GM23338 (cell line): Measurements from ENCODE around the gene PKD1L1.

ENCODE experiments used
- CREB1 ChIP-seq: fragments of 250-450 bp; sonication (Bioruptor Pico); IDR thresholded peaks from 2 replicates; pipeline ENCODE4 v1.5.0; 2020; ENCODE audit warnings: low read depth, mild to moderate bottlenecking, moderate library complexity
- EZH2 ChIP-seq: fragments of 200-600 bp; sonication (generic); IDR thresholded peaks from one replicate; pipeline ENCODE4 v1.8.0; 2017; ENCODE audit warnings: antibody characterized with exemption, mild to moderate bottlenecking, low read depth; ENCODE audit not compliant: unreplicated experiment
- EZH2phosphoT487 ChIP-seq: fragments of 200-600 bp; sonication (generic); IDR thresholded peaks from one replicate; pipeline ENCODE4 v1.8.1; 2018; ENCODE audit warnings: antibody characterized with exemption; ENCODE audit not compliant: unreplicated experiment
- JUNB ChIP-seq: IDR thresholded peaks from one replicate; pipeline ENCODE4 v1.6.1; 2016; ENCODE audit warnings: antibody characterized with exemption; ENCODE audit not compliant: unreplicated experiment
- NANOG ChIP-seq: IDR thresholded peaks from 2 replicates; pipeline ENCODE4 v1.6.1; 2016; ENCODE audit warnings: antibody characterized with exemption, borderline replicate concordance
- POLR2AphosphoS5 ChIP-seq: IDR thresholded peaks from 2 replicates; pipeline ENCODE4 v1.6.1; 2016; ENCODE audit warnings: antibody characterized with exemption, low read depth
- ZNF331 ChIP-seq: fragments of 250-450 bp; sonication (Bioruptor Pico); IDR thresholded peaks from 2 replicates; pipeline ENCODE4 v1.5.0; 2020; ENCODE audit warnings: low read depth, mild to moderate bottlenecking, moderate library complexity
- TF ChIP-seq, protein P1 (sequence below), 2 experiments: fragments of 200-600 bp in 1 of 2; sonication (generic) in 1 of 2; conservative IDR thresholded peaks; 2 replicates each; pipeline versions ENCODE4 v1.5.1 to v1.6.1; 2016 to 2017; ENCODE audit warnings: antibody characterized with exemption in 2 of 2, low read depth in 2 of 2, mild to moderate bottlenecking in 2 of 2, moderate library complexity in 1 of 2
- TF ChIP-seq, protein P2 (sequence below): IDR thresholded peaks from 2 replicates; pipeline ENCODE4 v1.6.1; 2016; ENCODE audit warnings: antibody characterized with exemption
- TF ChIP-seq, protein P3 (sequence below): IDR thresholded peaks from one replicate; pipeline ENCODE4 v1.6.1; 2018; ENCODE audit warnings: antibody characterized with exemption; ENCODE audit not compliant: unreplicated experiment

DNA sequence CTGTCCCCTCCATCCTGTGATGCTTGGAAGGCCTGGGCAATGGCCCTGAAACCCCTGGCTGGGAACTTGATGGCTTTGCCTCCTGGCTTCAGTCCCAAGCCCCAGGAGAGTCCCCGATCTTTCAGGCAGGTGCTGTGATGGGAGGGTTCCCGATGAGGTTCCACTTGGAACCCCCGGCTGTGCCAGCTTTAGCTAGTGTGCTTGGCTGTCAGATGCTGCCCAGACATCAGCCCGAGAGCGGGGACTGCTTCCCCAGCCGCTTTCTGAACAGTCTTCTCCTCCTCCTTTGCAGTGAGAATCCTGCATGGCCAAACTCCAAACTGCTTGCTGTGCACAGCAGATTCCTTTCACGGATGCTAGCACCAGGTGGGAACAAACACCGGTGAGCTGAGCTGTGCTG, 58.1 kb downstream of the PKD1L1 start:
- TF ChIP-seq, protein P1, sequence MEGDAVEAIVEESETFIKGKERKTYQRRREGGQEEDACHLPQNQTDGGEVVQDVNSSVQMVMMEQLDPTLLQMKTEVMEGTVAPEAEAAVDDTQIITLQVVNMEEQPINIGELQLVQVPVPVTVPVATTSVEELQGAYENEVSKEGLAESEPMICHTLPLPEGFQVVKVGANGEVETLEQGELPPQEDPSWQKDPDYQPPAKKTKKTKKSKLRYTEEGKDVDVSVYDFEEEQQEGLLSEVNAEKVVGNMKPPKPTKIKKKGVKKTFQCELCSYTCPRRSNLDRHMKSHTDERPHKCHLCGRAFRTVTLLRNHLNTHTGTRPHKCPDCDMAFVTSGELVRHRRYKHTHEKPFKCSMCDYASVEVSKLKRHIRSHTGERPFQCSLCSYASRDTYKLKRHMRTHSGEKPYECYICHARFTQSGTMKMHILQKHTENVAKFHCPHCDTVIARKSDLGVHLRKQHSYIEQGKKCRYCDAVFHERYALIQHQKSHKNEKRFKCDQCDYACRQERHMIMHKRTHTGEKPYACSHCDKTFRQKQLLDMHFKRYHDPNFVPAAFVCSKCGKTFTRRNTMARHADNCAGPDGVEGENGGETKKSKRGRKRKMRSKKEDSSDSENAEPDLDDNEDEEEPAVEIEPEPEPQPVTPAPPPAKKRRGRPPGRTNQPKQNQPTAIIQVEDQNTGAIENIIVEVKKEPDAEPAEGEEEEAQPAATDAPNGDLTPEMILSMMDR (conservative IDR thresholded peaks at IDR 0.05; ENCODE audit: low read depth in 2 of 2) = no peak
- TF ChIP-seq, protein P2, sequence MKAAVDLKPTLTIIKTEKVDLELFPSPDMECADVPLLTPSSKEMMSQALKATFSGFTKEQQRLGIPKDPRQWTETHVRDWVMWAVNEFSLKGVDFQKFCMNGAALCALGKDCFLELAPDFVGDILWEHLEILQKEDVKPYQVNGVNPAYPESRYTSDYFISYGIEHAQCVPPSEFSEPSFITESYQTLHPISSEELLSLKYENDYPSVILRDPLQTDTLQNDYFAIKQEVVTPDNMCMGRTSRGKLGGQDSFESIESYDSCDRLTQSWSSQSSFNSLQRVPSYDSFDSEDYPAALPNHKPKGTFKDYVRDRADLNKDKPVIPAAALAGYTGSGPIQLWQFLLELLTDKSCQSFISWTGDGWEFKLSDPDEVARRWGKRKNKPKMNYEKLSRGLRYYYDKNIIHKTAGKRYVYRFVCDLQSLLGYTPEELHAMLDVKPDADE = no peak
- TF ChIP-seq EZH2phosphoT487 (no peak), ZNF331 (no peak), POLR2AphosphoS5 (no peak), CREB1 (CRISPR knock-in tag) (no peak), NANOG (no peak), EZH2 (no peak), JUNB (no peak)
- TF ChIP-seq, protein P3, sequence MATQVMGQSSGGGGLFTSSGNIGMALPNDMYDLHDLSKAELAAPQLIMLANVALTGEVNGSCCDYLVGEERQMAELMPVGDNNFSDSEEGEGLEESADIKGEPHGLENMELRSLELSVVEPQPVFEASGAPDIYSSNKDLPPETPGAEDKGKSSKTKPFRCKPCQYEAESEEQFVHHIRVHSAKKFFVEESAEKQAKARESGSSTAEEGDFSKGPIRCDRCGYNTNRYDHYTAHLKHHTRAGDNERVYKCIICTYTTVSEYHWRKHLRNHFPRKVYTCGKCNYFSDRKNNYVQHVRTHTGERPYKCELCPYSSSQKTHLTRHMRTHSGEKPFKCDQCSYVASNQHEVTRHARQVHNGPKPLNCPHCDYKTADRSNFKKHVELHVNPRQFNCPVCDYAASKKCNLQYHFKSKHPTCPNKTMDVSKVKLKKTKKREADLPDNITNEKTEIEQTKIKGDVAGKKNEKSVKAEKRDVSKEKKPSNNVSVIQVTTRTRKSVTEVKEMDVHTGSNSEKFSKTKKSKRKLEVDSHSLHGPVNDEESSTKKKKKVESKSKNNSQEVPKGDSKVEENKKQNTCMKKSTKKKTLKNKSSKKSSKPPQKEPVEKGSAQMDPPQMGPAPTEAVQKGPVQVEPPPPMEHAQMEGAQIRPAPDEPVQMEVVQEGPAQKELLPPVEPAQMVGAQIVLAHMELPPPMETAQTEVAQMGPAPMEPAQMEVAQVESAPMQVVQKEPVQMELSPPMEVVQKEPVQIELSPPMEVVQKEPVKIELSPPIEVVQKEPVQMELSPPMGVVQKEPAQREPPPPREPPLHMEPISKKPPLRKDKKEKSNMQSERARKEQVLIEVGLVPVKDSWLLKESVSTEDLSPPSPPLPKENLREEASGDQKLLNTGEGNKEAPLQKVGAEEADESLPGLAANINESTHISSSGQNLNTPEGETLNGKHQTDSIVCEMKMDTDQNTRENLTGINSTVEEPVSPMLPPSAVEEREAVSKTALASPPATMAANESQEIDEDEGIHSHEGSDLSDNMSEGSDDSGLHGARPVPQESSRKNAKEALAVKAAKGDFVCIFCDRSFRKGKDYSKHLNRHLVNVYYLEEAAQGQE = no peak
